ENCODE data around the gene LHFPL6. TPM values are rescaled to one million over a fixed set of nuclear protein-coding genes. Genes with fewer than 3 reads are reported as not detected.

The LHFPL6 gene
- total RNA-seq, 1 donor from 2014 or later, result 31.7 TPM

DNA sequence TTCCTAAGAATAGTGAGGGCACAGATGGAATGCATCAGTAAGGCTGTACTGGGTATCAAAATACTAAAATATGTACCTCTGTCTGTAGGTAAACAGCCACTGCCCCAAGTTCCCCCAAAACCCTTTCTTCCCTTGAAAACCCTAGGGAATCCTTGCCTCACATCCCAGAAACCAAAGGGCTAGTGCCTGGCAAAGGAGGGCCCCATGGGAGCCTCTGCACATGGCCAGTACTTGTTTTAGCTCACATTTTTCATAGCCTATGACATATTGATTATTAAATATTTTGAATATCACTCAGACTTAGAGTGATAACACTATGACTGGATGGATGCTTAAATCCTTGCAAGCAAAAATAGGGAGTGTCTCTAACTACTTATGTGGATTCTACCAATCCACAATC lies 237.1 kb downstream of the LHFPL6 start:
- TF ChIP-seq, protein P1, sequence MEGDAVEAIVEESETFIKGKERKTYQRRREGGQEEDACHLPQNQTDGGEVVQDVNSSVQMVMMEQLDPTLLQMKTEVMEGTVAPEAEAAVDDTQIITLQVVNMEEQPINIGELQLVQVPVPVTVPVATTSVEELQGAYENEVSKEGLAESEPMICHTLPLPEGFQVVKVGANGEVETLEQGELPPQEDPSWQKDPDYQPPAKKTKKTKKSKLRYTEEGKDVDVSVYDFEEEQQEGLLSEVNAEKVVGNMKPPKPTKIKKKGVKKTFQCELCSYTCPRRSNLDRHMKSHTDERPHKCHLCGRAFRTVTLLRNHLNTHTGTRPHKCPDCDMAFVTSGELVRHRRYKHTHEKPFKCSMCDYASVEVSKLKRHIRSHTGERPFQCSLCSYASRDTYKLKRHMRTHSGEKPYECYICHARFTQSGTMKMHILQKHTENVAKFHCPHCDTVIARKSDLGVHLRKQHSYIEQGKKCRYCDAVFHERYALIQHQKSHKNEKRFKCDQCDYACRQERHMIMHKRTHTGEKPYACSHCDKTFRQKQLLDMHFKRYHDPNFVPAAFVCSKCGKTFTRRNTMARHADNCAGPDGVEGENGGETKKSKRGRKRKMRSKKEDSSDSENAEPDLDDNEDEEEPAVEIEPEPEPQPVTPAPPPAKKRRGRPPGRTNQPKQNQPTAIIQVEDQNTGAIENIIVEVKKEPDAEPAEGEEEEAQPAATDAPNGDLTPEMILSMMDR (conservative IDR thresholded peaks at IDR 0.05), result no peak
- Mint-ChIP-seq H3K27ac (no peak overlapping the region), H3K9me3 (no peaks in the 10 kb centered on the region), H3K4me3 (no peak overlapping the region), H3K27me3 (no peaks in the 10 kb centered on the region), H3K4me1 (ENCODE audit: unreplicated experiment) (peaks cover 20% of the 10 kb centered on the region), H3K36me3 (peaks cover 8% of the 10 kb centered on the region)
- DNase-seq (ENCODE audit: extremely low spot score, unreplicated experiment), result no peak

DNA sequence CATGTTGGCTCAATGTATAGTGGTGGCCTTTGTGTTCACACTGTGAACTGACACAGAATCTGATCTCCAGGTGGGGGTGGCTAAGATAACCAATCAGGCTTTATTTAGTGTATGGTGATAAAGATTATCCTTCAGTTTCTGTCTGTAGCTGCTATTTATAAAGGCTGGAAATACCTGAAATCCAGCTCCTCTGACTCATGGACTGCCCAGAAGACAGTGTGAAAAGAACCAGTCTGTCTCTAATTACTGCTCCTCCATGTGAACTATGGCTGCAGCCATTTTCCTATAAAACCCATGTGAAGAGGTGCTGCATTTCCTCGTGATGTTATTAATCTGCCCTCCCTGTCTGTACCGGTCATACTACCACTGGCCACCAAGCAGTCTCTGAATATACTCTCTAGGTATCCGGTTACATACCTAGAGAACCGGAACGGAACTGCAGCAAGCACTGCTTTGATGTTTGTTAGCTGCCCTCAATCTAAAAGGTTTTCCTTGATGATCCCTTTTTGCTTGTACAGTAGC lies 238.0 kb downstream of the LHFPL6 start:
- Mint-ChIP-seq H3K4me3 (peak overlapping the region; percentile 44), H3K27ac (peak overlapping the region; percentile 83), H3K36me3 (peaks cover 8% of the 10 kb centered on the region), H3K4me1 (ENCODE audit: unreplicated experiment) (peaks cover 20% of the 10 kb centered on the region), H3K27me3 (no peaks in the 10 kb centered on the region), H3K9me3 (no peaks in the 10 kb centered on the region)
- DNase-seq (ENCODE audit: extremely low spot score, unreplicated experiment), result no peak
- TF ChIP-seq, protein P1 (conservative IDR thresholded peaks at IDR 0.05), result peak; percentile 54

DNA sequence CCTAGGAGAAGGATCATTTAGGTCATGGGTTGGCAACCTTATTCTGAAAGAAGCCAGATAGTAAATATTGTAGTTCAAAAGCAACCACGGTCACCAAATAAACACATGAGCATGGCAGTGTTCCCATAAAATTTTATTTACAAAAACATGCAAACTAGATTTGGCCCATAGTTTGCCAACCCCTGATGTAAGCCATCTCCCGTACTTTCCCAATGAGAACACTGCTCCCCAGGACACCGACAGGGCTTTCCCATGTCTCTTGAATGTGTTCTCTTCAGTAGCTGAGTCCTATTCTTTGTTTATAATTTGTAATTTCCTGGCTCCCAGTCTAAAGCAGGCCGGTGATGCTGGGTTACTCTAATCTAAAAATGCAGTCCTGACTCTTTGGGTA lies 239.6 kb downstream of the LHFPL6 start:
- Mint-ChIP-seq H3K27ac (no peak overlapping the region), H3K36me3 (peaks cover 8% of the 10 kb centered on the region), H3K4me3 (no peak overlapping the region), H3K4me1 (ENCODE audit: unreplicated experiment) (peaks cover 20% of the 10 kb centered on the region), H3K27me3 (no peaks in the 10 kb centered on the region), H3K9me3 (no peaks in the 10 kb centered on the region)
- TF ChIP-seq, protein P1 (conservative IDR thresholded peaks at IDR 0.05), result no peak
- DNase-seq (ENCODE audit: extremely low spot score, unreplicated experiment), result no peak

DNA sequence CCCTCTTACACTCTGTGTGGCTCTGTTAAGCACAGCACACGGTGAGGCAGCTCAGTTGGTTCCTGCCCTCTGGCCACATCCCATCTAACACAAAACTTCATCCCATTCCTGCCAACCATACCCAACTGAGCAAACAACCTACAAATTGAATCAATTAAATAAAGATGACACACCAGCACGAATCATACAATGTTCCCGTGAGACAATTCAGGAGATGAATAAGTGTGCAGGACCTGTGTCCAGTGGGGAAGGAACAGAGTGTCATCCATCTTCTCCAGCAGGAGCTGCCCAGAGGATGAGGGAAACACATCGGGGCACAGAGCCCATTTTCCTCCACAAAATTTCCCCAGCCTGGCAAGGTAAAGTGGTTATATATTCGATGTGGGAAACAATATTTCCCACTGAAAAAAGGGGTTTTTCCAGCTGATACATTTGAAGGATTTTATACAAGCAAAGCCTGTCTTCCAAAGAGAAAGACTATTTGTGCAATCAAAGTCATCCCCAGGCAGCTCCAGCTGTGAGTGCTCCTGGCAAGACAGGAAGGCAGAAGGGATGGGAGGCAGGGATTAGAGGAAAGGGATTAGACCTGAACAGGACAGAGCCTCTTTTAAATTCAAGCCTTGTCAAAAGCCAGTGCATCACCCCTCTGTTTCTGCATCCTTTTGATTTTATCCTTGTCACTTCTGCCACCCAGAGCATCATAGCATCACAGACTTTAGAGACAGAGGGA lies 240.2 kb downstream of the LHFPL6 start:
- Mint-ChIP-seq H3K36me3 (peaks cover 8% of the 10 kb centered on the region), H3K9me3 (no peaks in the 10 kb centered on the region), H3K4me1 (ENCODE audit: unreplicated experiment) (peaks cover 20% of the 10 kb centered on the region), H3K27ac (no peak overlapping the region), H3K4me3 (no peak overlapping the region), H3K27me3 (no peaks in the 10 kb centered on the region)
- TF ChIP-seq, protein P1 (conservative IDR thresholded peaks at IDR 0.05), result no peak
- no peak for DNase-seq (ENCODE audit: extremely low spot score, unreplicated experiment)

DNA sequence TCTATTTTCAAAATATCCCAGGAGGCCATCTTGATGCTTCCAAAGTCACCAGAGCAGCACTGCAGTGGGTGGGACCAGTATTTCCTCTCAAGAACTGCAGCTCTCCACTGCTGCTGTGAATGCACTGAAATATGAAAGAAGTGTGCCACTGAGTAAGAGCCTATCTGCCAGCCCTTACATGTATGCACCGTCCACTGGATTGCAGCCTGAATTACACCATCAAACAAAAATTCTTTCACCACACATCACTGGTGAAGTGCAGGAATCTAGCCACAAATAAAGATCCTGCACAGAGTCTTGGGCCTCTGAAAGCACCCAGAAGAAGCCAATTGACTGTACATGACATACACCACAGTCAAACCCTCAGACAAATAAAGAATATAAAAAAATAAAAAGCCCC lies 249.0 kb downstream of the LHFPL6 start:
- no peaks in the 10 kb centered on the region for H3K9me3 Mint-ChIP-seq
- peaks cover 4% of the 10 kb centered on the region for H3K36me3 Mint-ChIP-seq
- DNase-seq (ENCODE audit: extremely low spot score, unreplicated experiment), result no peak
- no peak overlapping the region for H3K4me3 Mint-ChIP-seq
- TF ChIP-seq, protein P1 (conservative IDR thresholded peaks at IDR 0.05), result no peak
- peaks cover 17% of the 10 kb centered on the region for H3K4me1 Mint-ChIP-seq (ENCODE audit: unreplicated experiment)
- no peak overlapping the region for H3K27ac Mint-ChIP-seq
- H3K27me3 Mint-ChIP-seq, result no peaks in the 10 kb centered on the region

Data from type B pancreatic cell (in vitro differentiated cells).